Endothelial cell of umbilical vein (primary cell): ENCODE results near the gene ERCC6L. TPM values are rescaled to one million over a fixed set of nuclear protein-coding genes. Genes with fewer than 3 reads are reported as not detected.

ENCODE experiments used
- BruUV-seq: library from RNA; stranded (reverse); fragments of 400-500 nt; replicated peaks from 2 replicates; lab custom pipeline; 2021; lab: Mats Ljungman, UMichigan
- CTCF ChIA-PET: fragments of 300-600, 350-600 bp; sonication (Branson Sonifier 250); formaldehyde crosslinking; loops from one replicate; lab custom pipeline; 2021; ENCODE audit warnings: antibody characterized with exemption, inconsistent platforms; lab: Charles Lee
- POLR2A ChIA-PET: fragments of 300-600, 350-600 bp; sonication (Branson Sonifier 250); formaldehyde crosslinking; loops from one replicate; lab custom pipeline; 2021; ENCODE audit warnings: antibody characterized with exemption, inconsistent platforms; lab: Charles Lee
- DNase-seq: peaks from one replicate; pipeline ENCODE4 v3.0.0-alpha.2; 2011; ENCODE audit warnings: low read depth, low spot score
- FAIRE-seq: peaks from 2 replicates; lab custom pipeline; 2011; peaks lifted over from hg19 to GRCh38; lab: Jason Lieb, UNC
- H2AFZ ChIP-seq: 2 replicates; pipeline ENCODE4 v1.6.0; 2012; ENCODE audit warnings: low read depth, low read length, control low read depth, inconsistent platforms
- H3K27ac ChIP-seq: 2 replicates; pipeline ENCODE4 v1.5.1; 2011; ENCODE audit warnings: low read depth, mild to moderate bottlenecking, control low read depth, low read length, moderate library complexity; ENCODE audit not compliant: insufficient read depth
- H3K27me3 ChIP-seq, 2 experiments: 2 replicates each; pipeline versions ENCODE4 v1.6.0 to v1.6.1; 2011; ENCODE audit warnings: low read length in 2 of 2, mixed read lengths in 1 of 2; ENCODE audit not compliant: control insufficient read depth in 2 of 2, insufficient read depth in 2 of 2
- H3K36me3 ChIP-seq, 2 experiments: 2 replicates in 1 of 2; 3 replicates in 1 of 2; pipeline ENCODE4 v1.5.1; 2011; ENCODE audit warnings: low read length in 2 of 2, mild to moderate bottlenecking in 1 of 2, moderate library complexity in 1 of 2; ENCODE audit not compliant: control insufficient read depth in 2 of 2, insufficient read depth in 2 of 2; ENCODE audit errors: extremely low read depth in 1 of 2
- H3K4me1 ChIP-seq: 3 replicates; pipeline ENCODE4 v1.5.1; 2011; ENCODE audit warnings: mild to moderate bottlenecking, low read length; ENCODE audit not compliant: control insufficient read depth, insufficient read depth; ENCODE audit errors: extremely low read depth
- H3K4me2 ChIP-seq: 2 replicates; pipeline ENCODE4 v1.6.1; 2011; ENCODE audit warnings: low read length, control low read depth, mixed read lengths; ENCODE audit not compliant: insufficient read depth
- H3K4me3 ChIP-seq, 3 experiments: fragments of 200-600 bp in 1 of 3; sonication (generic), shearing (Covaris generic) in 1 of 3; replicated peaks in 1 of 3; 2 replicates each; pipeline ENCODE4 v1.5.1; 2011 to 2016; ENCODE audit warnings: control low read depth in 3 of 3, low read length in 3 of 3, mild to moderate bottlenecking in 2 of 3, inconsistent platforms in 1 of 3, low read depth in 1 of 3, moderate library complexity in 1 of 3; ENCODE audit not compliant: insufficient read depth in 1 of 3
- H3K79me2 ChIP-seq: 2 replicates; pipeline ENCODE4 v1.6.0; 2012; ENCODE audit warnings: low read length, inconsistent platforms; ENCODE audit not compliant: control insufficient read depth, insufficient read depth
- H3K9ac ChIP-seq: replicated peaks from 2 replicates; pipeline ENCODE3; 2011; ENCODE audit warnings: low read length, control low read depth; ENCODE audit not compliant: insufficient read depth; ENCODE audit errors: extremely low read depth
- H3K9me1 ChIP-seq: replicated peaks from 3 replicates; pipeline ENCODE4 v1.6.0; 2011; ENCODE audit warnings: mild to moderate bottlenecking, low read length; ENCODE audit not compliant: control insufficient read depth, insufficient read depth; ENCODE audit errors: extremely low read depth
- H3K9me3 ChIP-seq: replicated peaks from 2 replicates; pipeline ENCODE4 v1.5.1; 2012; ENCODE audit warnings: low read length, inconsistent platforms; ENCODE audit not compliant: control insufficient read depth, insufficient read depth
- H4K20me1 ChIP-seq: replicated peaks from 2 replicates; pipeline ENCODE3; 2011; ENCODE audit warnings: mild to moderate bottlenecking, low read length; ENCODE audit not compliant: control insufficient read depth, insufficient read depth; ENCODE audit errors: extremely low read depth
- EZH2 ChIP-seq: IDR thresholded peaks from 2 replicates; pipeline ENCODE4 v1.6.1; 2012; ENCODE audit warnings: borderline replicate concordance, low read depth, mild to moderate bottlenecking, moderate library complexity, low read length, inconsistent platforms; ENCODE audit not compliant: severe bottlenecking
- FOS ChIP-seq: IDR thresholded peaks from 2 replicates; pipeline ENCODE4 v1.6.1; 2011; ENCODE audit warnings: mild to moderate bottlenecking, low read length, moderate library complexity, borderline replicate concordance; ENCODE audit not compliant: insufficient read depth
- GATA2 ChIP-seq: IDR thresholded peaks from 2 replicates; pipeline ENCODE4 v1.7.0; 2011; ENCODE audit warnings: low read depth, mild to moderate bottlenecking, moderate library complexity, mixed read lengths, low read length; ENCODE audit not compliant: insufficient read length, insufficient read depth
- JUN ChIP-seq: IDR thresholded peaks from 2 replicates; pipeline ENCODE4 v1.6.1; 2011; ENCODE audit warnings: borderline replicate concordance, low read depth; ENCODE audit not compliant: insufficient read length, insufficient read depth
- MYC ChIP-seq: IDR thresholded peaks from one replicate; pipeline ENCODE4 v1.6.1; 2011; ENCODE audit warnings: mild to moderate bottlenecking, low read depth, low read length
- POLR2A ChIP-seq: IDR thresholded peaks from 2 replicates; pipeline ENCODE4 v1.6.1; 2012; ENCODE audit warnings: low read depth, mild to moderate bottlenecking, control low read depth, low read length
- POLR2AphosphoS5 ChIP-seq: IDR thresholded peaks from 2 replicates; pipeline ENCODE4 v1.6.1; 2012; ENCODE audit warnings: low read depth, mild to moderate bottlenecking, control low read depth, low read length, moderate library complexity; ENCODE audit not compliant: insufficient read depth
- dilution Hi-C: fragments of 300-500 bp; cut with MboI; formaldehyde crosslinking; loops from one replicate; pipeline ENCODE4 v1.15.0; 2019; ENCODE audit warnings: low sequenced_read_pairs; ENCODE audit not compliant: extremely low pct_ligation_motif_present
- intact Hi-C: fragments of 100-400 bp; cut with micrococcal nuclease; formaldehyde crosslinking; loops from one replicate; pipeline ENCODE4 v1.10.0; 2022
- polyA plus RNA-seq, 4 experiments: library from polyadenylated mRNA; depleted of rRNA in 3 of 4; stranded (reverse) in 3 of 4; unstranded in 1 of 4; fragments of >200 nt; gene quantifications; 2 replicates each; pipeline versions ENCODE4 v1.2.1 to v1.2.3, GENCODE V29; 2011 to 2012; ENCODE audit warnings: missing spikeins in 1 of 4
- small RNA-seq: library from RNA; depleted of rRNA; stranded (forward); fragments of <200 nt; gene quantifications from one replicate; pipeline ENCODE3, GENCODE V24; 2012; ENCODE audit warnings: low replicate concordance, low read depth; ENCODE audit not compliant: insufficient read depth, insufficient read length
- total RNA-seq: library from RNA; stranded (reverse); gene quantifications from 2 replicates; pipeline ENCODE4 v1.2.3, GENCODE V29; 2021
- TF ChIP-seq, protein P1 (sequence below): IDR thresholded peaks from 2 replicates; pipeline ENCODE4 v1.6.1; 2011; ENCODE audit not compliant: insufficient read depth, insufficient read length
- TF ChIP-seq, protein P2 (sequence below), 2 donors: IDR thresholded peaks; 1 replicate in 1 of 2; 2 replicates in 1 of 2; pipeline ENCODE4 v1.5.1; 2011; ENCODE audit warnings: low read length in 2 of 2, mild to moderate bottlenecking in 2 of 2, moderate library complexity in 2 of 2, control low read depth in 1 of 2, inconsistent platforms in 1 of 2, low read depth in 1 of 2; ENCODE audit not compliant: insufficient read depth in 1 of 2; ENCODE audit errors: extremely low read depth in 1 of 2

The ERCC6L gene
- total and polyA plus RNA-seq, 2 donors (not counting 3 experiments of a cell fraction or from before 2014, with no cell fraction given) = 0.92 to 6.7 TPM

DNA sequence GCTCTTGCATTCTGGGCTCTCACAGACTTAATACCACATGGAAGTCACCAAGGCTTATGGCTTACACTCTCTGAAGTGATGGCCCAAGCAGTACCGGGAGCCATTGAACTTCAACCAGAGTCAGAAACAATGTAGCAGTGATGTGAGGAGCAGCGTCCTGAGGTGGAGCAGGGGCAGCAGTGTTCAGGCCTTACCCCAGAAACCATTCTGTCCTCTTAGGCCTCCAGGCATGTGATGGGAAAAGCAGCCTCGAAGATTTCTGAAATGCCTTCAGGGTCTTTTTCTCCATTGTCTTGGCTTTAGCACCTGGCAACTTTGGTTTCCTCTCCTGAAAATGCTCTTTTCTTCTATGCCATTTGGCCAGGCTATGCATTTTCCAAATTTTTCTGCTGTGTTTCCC lies 80.1 kb downstream of the ERCC6L start:
- ChIA-PET CTCF (no interaction called here), POLR2A (no interaction called here)
- H3K9me1 ChIP-seq = no peaks in the 10 kb centered on the region
- dilution Hi-C loops = no loop called here
- intact Hi-C loops = no loop called here
- no peak overlapping the region for H3K27ac ChIP-seq
- H3K9ac ChIP-seq = no peak overlapping the region
- no peak overlapping the region for H2AFZ ChIP-seq
- no peak overlapping the region for H3K4me2 ChIP-seq
- no TSS peak for BruUV-seq
- DNase-seq = no peak
- no peaks in the 10 kb centered on the region for H3K36me3 ChIP-seq
- H4K20me1 ChIP-seq = no peaks in the 10 kb centered on the region
- H3K4me3 ChIP-seq = no peak overlapping the region
- H3K79me2 ChIP-seq = no peaks in the 10 kb centered on the region
- H3K9me3 ChIP-seq = no peaks in the 10 kb centered on the region
- H3K4me1 ChIP-seq = no peaks in the 10 kb centered on the region
- FAIRE-seq = no peak
- TF ChIP-seq JUN = no peak
- no peak for TF ChIP-seq MYC
- TF ChIP-seq POLR2A = no peak
- TF ChIP-seq, protein P1, sequence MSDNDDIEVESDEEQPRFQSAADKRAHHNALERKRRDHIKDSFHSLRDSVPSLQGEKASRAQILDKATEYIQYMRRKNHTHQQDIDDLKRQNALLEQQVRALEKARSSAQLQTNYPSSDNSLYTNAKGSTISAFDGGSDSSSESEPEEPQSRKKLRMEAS = no peak
- no peak for TF ChIP-seq EZH2
- no peak for TF ChIP-seq FOS
- TF ChIP-seq, protein P2, sequence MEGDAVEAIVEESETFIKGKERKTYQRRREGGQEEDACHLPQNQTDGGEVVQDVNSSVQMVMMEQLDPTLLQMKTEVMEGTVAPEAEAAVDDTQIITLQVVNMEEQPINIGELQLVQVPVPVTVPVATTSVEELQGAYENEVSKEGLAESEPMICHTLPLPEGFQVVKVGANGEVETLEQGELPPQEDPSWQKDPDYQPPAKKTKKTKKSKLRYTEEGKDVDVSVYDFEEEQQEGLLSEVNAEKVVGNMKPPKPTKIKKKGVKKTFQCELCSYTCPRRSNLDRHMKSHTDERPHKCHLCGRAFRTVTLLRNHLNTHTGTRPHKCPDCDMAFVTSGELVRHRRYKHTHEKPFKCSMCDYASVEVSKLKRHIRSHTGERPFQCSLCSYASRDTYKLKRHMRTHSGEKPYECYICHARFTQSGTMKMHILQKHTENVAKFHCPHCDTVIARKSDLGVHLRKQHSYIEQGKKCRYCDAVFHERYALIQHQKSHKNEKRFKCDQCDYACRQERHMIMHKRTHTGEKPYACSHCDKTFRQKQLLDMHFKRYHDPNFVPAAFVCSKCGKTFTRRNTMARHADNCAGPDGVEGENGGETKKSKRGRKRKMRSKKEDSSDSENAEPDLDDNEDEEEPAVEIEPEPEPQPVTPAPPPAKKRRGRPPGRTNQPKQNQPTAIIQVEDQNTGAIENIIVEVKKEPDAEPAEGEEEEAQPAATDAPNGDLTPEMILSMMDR (IDR thresholded peaks at IDR 0.05; ENCODE audit: extremely low read depth in 1 of 2, insufficient read depth in 1 of 2, low read depth in 1 of 2, low read length in 2 of 2) = no peak
- no peak for TF ChIP-seq GATA2
- TF ChIP-seq POLR2AphosphoS5 = no peak
- H3K27me3 ChIP-seq = no peaks in the 10 kb centered on the region

Small RNA genes lying within 50 kb of the gene (small RNA-seq; reads per million reads assigned to genes)
- not detected for gene RF00019

Other genes starting within 250 kb of the ERCC6L start
- 1.7 and 2.1 TPM in 2 replicates for gene RTL5, start 107.1 kb downstream of the ERCC6L start, total RNA-seq
- gene RTL5, start 107.1 kb downstream of the ERCC6L start, polyA plus RNA-seq = 0.99 and 1.0 TPM in 2 replicates
- 9.9 and 10.4 TPM in 2 replicates for gene PIN4, start 57.3 kb downstream of the ERCC6L start, total RNA-seq
- gene PIN4, start 57.3 kb downstream of the ERCC6L start, polyA plus RNA-seq = 2.1 and 4.5 TPM in 2 replicates
- gene RPS4X, start 38.2 kb upstream of the ERCC6L start, total RNA-seq = 676 and 716 TPM in 2 replicates
- 890 and 1,035 TPM in 2 replicates for gene RPS4X, start 38.2 kb upstream of the ERCC6L start, polyA plus RNA-seq
- gene CITED1, start 66.9 kb upstream of the ERCC6L start, total RNA-seq = 0.83 TPM in 1 of 2 replicates, not detected in the other
- not detected in 2 replicates for gene CITED1, start 66.9 kb upstream of the ERCC6L start, polyA plus RNA-seq